NAMALWA (cell line): ENCODE results near the gene CC2D1A.

Experiments used
- DNase-seq: peaks from one replicate; pipeline ENCODE4 v3.0.0-alpha.2; 2015; ENCODE audit warnings: low spot score

CC2D1A gene

GRCh38 chr19:13877303-13877702 lies 28.7 kb upstream of the CC2D1A start:
- no peak for DNase-seq

- DNase-seq = peak; percentile 95
These were observed 25.6 kb upstream of the CC2D1A start for GRCh38 chr19:13880059-13881043.

- DNase-seq = no peak
These were observed 24.7 kb upstream of the CC2D1A start for GRCh38 chr19:13881251-13881691.

- DNase-seq = peak; percentile 41
These were observed 24.1 kb upstream of the CC2D1A start for GRCh38 chr19:13881692-13882418.

GRCh38 chr19:13882419-13882795 lies 23.6 kb upstream of the CC2D1A start:
- DNase-seq = no peak

DNA sequence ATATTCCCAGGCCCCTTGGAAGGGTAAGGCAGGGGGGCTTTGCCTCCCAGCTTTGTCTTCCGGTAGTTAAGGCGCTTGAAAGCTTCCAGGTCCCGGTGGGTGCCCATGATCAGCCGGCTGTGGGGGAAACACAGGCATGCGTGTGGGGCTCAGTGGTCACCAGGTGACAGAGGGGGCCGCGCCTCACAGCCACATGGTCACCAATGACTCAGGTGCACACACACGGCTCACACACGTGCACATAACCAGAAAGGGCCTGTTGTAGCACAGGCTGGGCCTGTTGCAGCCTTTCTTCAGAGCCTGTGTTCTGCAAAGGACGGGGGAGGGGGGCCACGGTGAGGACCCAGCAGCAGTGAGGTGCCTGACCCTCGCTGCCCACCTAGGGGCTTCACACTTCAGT lies 23.2 kb upstream of the CC2D1A start:
- no peak for DNase-seq

DNA sequence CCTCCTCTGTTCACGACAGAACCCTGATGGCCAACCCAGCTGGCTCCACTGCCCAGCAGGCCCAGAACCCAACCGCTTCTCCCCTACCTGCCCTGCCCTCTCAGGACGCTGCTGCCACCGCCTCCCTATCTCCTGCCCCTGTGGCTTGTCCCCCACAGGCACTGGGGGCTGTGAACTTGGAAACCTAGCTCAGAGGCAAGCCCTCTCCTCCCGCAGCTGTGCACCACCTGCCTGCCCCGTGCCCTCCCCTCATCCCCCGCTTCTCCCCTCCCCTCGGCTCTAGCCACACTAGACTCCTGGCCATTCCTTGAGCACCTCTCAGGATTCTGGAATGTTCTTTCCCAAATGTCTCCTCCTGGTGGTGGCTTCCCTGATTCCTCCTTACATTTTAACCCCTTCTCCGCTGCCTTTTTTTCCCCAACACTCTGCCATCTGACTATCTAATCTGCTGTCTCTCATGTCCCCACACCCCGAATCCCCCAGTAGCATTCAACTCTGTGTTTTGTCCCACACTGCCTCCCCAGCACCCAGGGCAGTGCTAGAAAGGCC lies 22.4 kb upstream of the CC2D1A start:
- no peak for DNase-seq

GRCh38 chr19:13884726-13885591 lies 21.0 kb upstream of the CC2D1A start:
- DNase-seq = no peak

- DNase-seq = no peak
These were observed 20.1 kb upstream of the CC2D1A start for GRCh38 chr19:13885826-13886365.

DNA sequence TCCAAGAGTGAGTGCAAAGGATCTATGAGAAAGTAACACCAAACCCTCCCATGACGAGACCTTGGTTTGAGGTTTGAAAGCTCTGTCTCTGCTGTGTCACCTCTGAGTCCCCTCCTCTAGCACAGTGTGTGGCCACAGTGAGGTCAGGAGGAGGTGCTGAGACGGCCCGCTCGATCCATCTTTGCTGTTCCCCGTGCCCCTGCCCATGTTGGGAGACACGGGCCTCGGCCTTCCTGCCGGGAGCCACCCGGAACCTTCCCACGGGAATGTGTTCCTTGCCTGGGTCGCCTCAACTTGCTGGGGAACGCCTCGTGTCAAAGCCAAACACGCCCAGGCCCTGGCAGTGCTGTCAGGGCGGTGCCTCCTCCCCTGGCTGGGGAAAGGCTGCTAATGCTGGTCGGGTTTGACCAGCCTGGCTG lies 19.0 kb upstream of the CC2D1A start:
- no peak for DNase-seq

DNA sequence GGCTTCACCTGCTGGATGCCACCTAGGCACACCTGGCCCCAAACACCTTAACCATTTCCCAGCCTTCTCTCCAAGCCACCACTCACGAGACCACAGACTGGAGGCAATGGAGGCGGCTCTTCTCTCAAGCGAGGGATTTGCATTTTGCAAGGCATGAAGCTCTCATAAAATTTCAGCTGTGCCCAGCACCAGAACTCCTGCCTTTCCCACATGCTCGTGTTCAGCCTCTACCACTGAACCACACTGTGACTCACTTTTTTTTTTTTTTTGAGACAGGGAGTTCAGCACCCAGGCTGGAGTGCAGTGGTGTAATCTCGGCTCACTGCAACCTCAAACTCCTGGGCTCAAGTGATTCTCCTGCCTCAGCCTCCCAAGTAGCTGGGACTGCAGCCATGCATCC lies 18.5 kb upstream of the CC2D1A start:
- DNase-seq = no peak

DNA sequence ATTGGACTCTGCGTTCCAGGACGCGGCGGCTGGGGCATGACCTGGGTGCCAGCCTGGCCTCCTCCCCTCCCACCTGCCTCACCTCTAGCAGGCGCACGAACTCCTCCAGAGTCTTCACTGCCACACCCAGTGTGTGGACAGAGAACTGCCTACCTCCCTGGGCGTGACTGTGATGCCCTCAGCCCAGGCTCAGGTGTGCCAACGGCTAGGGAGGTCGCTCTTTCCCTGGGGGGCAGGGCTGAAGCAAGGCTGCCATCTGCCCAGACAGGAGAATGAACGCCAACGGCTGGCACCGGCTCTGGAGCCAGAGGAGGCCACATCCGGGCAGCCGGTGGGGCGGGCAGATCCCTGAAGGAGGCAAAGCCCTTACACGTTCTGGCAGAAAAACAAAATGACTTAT lies 17.7 kb upstream of the CC2D1A start:
- no peak for DNase-seq

GRCh38 chr19:13890136-13890535 lies 15.9 kb upstream of the CC2D1A start:
- DNase-seq = no peak

GRCh38 chr19:13892870-13893269 lies 13.1 kb upstream of the CC2D1A start:
- DNase-seq = no peak

DNA sequence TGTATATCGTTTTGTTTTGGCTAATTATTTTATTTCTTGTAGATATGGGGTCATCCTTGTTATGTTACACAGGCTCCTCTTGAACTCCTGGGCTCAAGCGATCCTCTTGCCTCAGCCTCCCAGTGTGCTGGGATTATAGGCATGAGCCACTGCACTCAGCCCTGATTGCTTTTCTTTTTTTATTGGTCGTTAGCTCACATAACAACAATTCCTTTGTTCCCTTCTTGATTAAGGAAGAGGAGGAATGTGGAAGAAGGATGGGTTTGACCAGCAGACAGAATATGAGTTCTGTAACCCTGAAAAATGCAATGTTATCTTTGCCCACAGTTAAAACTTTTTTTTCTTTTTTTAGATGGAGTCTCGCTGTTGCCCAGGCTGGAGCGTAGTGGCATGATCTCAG lies 11.4 kb upstream of the CC2D1A start:
- DNase-seq = no peak

DNA sequence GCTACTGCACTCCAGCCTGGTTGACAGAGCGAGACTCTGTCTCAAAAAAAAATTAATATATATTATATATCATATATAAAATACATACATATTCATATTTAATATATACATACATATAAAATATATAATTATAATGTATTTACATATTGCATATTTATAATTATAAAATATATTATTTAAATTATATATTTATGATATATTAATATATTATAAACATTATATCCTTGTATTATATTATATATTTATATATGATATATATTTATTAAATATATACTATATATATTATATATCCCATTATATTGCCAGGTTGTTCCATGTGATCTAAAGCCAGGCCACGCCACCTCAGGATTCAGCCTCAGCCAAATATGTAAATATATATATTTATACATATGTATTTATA lies 9.8 kb upstream of the CC2D1A start:
- no peak for DNase-seq

- DNase-seq = no peak
These were observed 6.6 kb upstream of the CC2D1A start for GRCh38 chr19:13899393-13899792.

GRCh38 chr19:13899912-13900584 lies 6.0 kb upstream of the CC2D1A start:
- DNase-seq = no peak

GRCh38 chr19:13902993-13903555 lies 2.9 kb upstream of the CC2D1A start:
- peak; percentile 65 for DNase-seq

GRCh38 chr19:13906521-13906904 lies 512 bp downstream of the CC2D1A start:
- peak; percentile 52 for DNase-seq

DNA sequence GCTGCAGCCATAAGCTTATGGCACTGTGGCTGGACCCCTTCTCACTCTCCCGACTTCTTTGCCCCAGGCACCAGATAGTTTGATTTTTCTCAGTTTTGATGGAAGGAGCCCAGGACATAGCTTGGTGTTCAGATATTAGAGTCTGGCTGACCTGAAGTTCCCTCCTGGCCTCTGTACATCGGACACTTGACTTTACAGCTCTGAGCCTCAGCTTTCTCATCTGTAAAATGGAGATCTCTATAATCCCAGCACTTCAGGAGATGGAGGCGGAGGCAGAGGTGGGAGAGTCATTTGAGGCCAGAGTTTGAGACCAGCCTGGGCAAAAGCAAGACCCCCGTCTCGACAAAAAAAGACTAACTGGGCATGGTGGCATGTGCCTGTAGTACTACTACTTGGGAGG lies 909 bp downstream of the CC2D1A start:
- no peak for DNase-seq
